ENCODE data around the gene GRIA1.

Gene GRIA1

DNA sequence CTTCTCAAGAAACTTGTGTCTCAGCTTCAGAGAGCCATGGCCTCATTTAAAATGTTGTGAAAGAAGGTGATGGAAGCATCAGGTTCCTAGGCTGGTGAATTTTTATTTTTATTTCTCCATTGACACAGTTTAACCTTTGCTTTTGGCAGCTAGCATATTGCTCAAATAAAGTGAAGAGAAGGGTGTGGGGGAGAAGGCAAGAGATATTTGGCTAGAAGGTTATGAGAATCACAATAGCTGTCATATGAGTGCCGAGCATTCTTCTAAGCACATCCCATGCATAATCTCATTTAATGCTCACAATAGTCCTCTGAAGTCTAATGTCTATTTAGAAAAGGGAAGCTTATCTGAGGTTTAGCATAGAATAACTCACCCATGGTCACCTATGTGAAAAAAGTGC, 43.1 kb downstream of the GRIA1 start:
- TF ChIP-seq, protein P1, sequence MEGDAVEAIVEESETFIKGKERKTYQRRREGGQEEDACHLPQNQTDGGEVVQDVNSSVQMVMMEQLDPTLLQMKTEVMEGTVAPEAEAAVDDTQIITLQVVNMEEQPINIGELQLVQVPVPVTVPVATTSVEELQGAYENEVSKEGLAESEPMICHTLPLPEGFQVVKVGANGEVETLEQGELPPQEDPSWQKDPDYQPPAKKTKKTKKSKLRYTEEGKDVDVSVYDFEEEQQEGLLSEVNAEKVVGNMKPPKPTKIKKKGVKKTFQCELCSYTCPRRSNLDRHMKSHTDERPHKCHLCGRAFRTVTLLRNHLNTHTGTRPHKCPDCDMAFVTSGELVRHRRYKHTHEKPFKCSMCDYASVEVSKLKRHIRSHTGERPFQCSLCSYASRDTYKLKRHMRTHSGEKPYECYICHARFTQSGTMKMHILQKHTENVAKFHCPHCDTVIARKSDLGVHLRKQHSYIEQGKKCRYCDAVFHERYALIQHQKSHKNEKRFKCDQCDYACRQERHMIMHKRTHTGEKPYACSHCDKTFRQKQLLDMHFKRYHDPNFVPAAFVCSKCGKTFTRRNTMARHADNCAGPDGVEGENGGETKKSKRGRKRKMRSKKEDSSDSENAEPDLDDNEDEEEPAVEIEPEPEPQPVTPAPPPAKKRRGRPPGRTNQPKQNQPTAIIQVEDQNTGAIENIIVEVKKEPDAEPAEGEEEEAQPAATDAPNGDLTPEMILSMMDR (IDR thresholded peaks at IDR 0.05; ENCODE audit: control insufficient read depth, insufficient read depth, low read depth, low read length, missing control alignments): no peak
- no peak overlapping the region for H3K4me3 ChIP-seq (ENCODE audit: control insufficient read depth, low read depth, low read length)
- DNase-seq (ENCODE audit: low read depth): no peak

DNA sequence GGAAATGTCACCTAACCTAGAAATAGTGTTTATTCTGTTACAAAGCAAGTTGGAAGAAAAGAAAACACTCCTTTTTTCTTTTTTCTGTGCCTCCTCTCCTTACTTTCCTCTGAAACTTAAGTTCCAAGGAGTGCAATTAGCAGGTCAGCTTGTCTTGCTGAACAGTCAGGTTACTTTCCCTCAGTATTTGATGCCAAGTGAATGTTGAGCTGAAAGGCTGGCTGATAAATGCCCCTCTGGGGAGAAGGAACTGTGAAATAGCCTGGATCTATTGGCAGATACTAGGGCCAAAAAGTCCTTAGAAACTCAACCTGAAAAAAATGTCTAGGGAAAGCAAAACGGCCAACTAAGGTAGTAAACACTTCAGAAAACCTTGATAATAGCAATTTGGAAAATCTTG, 43.6 kb downstream of the GRIA1 start:
- no peak overlapping the region for H3K4me3 ChIP-seq (ENCODE audit: control insufficient read depth, low read depth, low read length)
- DNase-seq (ENCODE audit: low read depth): no peak
- TF ChIP-seq, protein P1 (IDR thresholded peaks at IDR 0.05; ENCODE audit: control insufficient read depth, insufficient read depth, low read depth, low read length, missing control alignments): no peak

DNA sequence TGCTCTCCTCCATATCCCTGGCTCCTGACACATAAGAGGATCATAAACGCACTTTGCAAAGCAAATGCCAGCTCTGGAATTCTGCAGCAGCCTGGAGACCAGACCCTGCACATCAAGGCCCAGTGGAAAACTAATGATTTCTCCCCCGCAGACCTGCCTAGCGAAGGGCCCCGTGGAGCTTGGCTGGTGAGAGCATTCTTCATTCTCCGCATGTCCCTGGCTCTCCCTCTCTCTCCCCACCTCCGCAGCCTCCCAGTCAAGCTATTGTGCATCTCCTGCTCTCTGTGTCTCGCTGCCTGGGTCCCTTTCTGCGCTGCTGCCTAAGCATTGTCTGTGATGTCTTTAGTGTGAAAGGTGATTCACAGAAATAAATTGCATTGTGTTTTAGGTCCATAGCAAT, 46.7 kb downstream of the GRIA1 start:
- H3K4me3 ChIP-seq (ENCODE audit: control insufficient read depth, low read depth, low read length): no peak overlapping the region
- TF ChIP-seq, protein P1 (IDR thresholded peaks at IDR 0.05; ENCODE audit: control insufficient read depth, insufficient read depth, low read depth, low read length, missing control alignments): no peak
- DNase-seq (ENCODE audit: low read depth): no peak

DNA sequence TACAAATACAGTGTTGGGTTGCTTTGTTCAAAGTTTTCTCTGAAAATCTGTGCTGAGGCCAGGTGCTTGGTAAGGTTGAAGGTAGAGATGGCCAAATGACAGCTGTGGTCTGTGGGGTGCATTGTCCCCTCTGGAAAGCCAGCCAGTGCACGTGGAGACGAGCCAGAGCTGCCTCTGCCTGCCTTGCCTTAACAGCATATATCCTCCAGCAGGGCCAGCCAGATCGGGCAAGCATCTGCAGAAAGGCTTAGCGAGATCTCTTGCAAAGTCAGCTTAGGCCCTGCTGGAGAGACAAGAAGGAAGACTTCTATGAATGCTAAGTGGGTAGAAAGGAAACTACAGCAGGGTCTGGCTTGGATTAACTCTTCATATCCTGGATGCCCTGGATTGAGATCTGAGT, 49.5 kb downstream of the GRIA1 start:
- no peak for DNase-seq (ENCODE audit: low read depth)
- no peak overlapping the region for H3K4me3 ChIP-seq (ENCODE audit: control insufficient read depth, low read depth, low read length)
- TF ChIP-seq, protein P1 (IDR thresholded peaks at IDR 0.05; ENCODE audit: control insufficient read depth, insufficient read depth, low read depth, low read length, missing control alignments): no peak

DNA sequence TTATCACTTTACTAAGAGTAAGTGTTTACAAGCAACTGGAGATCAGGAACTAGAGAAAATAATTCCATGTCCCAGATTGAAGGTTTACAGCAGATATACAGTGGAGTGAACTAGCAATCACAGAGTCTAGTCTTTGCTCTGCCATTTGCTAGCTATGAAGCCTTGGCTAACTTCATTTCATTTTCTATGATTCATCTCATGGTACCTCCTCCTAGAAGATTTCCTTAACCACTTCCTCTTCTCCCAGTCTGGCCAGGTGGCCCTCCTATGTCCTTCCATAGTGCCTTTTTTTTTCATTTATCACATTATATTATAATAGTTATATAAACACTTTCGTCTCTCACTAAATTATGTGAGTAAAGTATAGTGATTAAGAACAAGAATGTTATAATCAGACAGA, 52.1 kb downstream of the GRIA1 start:
- H3K4me3 ChIP-seq (ENCODE audit: control insufficient read depth, low read depth, low read length): no peak overlapping the region
- TF ChIP-seq, protein P1 (IDR thresholded peaks at IDR 0.05; ENCODE audit: control insufficient read depth, insufficient read depth, low read depth, low read length, missing control alignments): no peak
- DNase-seq (ENCODE audit: low read depth): no peak

DNA sequence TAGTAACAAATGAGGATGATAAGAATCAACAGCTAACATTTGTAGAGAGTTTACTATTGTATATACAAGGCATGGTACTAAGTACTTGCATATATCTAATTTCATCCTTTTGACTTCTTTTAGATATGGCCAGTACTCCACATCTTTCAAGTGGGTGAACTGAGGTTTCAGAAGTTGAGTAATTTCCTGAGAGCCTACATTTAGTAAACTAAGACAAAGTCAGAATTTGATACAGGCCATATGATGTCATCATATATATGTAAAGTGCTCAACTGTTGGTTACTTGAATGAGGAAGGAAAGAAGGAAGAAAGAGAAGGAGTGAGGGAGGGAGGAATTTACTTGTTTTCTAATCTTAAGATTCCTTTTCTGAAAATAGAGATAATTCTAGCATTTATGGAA, 52.8 kb downstream of the GRIA1 start:
- H3K4me3 ChIP-seq (ENCODE audit: control insufficient read depth, low read depth, low read length): no peak overlapping the region
- DNase-seq (ENCODE audit: low read depth): no peak
- TF ChIP-seq, protein P1 (IDR thresholded peaks at IDR 0.05; ENCODE audit: control insufficient read depth, insufficient read depth, low read depth, low read length, missing control alignments): no peak

DNA sequence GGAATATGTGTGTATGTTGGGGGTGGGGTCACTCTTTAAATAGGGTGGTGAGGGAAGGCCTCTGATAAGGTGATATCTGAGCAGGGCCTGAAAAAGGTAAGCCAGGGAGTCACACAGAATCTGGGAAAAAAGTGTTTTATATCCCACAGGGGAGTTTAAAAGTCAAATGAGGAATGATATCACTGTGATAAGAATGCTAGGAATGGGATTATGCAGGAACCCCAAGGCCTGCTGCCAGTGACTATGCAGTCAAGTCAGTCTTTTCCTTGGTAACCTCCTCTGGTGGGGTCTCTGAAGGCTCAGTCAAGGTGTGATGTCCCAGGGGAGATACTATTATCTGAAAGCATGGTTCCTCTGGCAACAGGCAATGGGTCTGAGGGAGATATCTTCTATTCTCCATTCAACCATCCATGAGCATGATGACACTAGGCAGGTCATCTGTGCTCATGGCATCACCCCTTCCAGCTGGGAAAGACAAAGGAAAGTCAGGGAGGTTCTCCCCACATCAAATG, 53.5 kb downstream of the GRIA1 start:
- no peak overlapping the region for H3K4me3 ChIP-seq (ENCODE audit: control insufficient read depth, low read depth, low read length)
- no peak for DNase-seq (ENCODE audit: low read depth)
- TF ChIP-seq, protein P1 (IDR thresholded peaks at IDR 0.05; ENCODE audit: control insufficient read depth, insufficient read depth, low read depth, low read length, missing control alignments): no peak
